ENCODE measurements around the gene ANAPC13.

DNA sequence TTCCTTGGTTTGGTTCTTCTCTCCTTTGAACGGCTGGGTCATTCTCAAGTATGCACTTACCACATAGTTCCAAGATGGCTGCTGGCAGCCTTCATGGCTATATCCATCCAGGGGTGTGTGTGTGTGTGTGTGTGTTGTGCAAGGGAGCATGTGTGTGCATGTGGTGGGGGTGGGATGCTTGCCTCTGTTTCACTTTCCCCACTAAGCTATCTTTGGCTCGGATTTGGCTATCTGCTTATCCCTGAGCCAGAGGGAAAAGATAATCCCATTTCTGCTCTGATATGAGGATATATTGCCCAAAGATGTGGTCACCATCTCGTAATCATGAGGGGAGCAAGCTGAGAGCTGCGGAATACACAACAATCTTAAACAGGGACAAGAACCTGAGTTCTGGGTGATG, 26.2 kb downstream of the ANAPC13 start:
- TF ChIP-seq TCF7 (IDR thresholded peaks at IDR 0.05; ENCODE audit: low read depth): no peak
- TF ChIP-seq CEBPB (IDR thresholded peaks at IDR 0.05; ENCODE audit: borderline replicate concordance, low read depth, low read length): no peak
- TF ChIP-seq MEIS2 (CRISPR knock-in tag; IDR thresholded peaks at IDR 0.05): no peak
- no peak for TF ChIP-seq HCFC1 (IDR thresholded peaks at IDR 0.05; ENCODE audit: low read depth, low read length)
- TF ChIP-seq, protein P1, sequence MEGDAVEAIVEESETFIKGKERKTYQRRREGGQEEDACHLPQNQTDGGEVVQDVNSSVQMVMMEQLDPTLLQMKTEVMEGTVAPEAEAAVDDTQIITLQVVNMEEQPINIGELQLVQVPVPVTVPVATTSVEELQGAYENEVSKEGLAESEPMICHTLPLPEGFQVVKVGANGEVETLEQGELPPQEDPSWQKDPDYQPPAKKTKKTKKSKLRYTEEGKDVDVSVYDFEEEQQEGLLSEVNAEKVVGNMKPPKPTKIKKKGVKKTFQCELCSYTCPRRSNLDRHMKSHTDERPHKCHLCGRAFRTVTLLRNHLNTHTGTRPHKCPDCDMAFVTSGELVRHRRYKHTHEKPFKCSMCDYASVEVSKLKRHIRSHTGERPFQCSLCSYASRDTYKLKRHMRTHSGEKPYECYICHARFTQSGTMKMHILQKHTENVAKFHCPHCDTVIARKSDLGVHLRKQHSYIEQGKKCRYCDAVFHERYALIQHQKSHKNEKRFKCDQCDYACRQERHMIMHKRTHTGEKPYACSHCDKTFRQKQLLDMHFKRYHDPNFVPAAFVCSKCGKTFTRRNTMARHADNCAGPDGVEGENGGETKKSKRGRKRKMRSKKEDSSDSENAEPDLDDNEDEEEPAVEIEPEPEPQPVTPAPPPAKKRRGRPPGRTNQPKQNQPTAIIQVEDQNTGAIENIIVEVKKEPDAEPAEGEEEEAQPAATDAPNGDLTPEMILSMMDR (CRISPR knock-in tag; IDR thresholded peaks at IDR 0.05): no peak
- no peak for TF ChIP-seq FOXJ3 (CRISPR knock-in tag; IDR thresholded peaks at IDR 0.05; ENCODE audit: borderline replicate concordance)
- TF ChIP-seq RXRA (CRISPR knock-in tag; IDR thresholded peaks at IDR 0.05): no peak
- no peak for TF ChIP-seq POLR2AphosphoS5 (IDR thresholded peaks at IDR 0.05; ENCODE audit: low read depth, low read length)
- TF ChIP-seq ZNF274 (CRISPR knock-in tag; IDR thresholded peaks at IDR 0.05): no peak
- TF ChIP-seq, protein P2, sequence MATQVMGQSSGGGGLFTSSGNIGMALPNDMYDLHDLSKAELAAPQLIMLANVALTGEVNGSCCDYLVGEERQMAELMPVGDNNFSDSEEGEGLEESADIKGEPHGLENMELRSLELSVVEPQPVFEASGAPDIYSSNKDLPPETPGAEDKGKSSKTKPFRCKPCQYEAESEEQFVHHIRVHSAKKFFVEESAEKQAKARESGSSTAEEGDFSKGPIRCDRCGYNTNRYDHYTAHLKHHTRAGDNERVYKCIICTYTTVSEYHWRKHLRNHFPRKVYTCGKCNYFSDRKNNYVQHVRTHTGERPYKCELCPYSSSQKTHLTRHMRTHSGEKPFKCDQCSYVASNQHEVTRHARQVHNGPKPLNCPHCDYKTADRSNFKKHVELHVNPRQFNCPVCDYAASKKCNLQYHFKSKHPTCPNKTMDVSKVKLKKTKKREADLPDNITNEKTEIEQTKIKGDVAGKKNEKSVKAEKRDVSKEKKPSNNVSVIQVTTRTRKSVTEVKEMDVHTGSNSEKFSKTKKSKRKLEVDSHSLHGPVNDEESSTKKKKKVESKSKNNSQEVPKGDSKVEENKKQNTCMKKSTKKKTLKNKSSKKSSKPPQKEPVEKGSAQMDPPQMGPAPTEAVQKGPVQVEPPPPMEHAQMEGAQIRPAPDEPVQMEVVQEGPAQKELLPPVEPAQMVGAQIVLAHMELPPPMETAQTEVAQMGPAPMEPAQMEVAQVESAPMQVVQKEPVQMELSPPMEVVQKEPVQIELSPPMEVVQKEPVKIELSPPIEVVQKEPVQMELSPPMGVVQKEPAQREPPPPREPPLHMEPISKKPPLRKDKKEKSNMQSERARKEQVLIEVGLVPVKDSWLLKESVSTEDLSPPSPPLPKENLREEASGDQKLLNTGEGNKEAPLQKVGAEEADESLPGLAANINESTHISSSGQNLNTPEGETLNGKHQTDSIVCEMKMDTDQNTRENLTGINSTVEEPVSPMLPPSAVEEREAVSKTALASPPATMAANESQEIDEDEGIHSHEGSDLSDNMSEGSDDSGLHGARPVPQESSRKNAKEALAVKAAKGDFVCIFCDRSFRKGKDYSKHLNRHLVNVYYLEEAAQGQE (IDR thresholded peaks at IDR 0.05; ENCODE audit: borderline replicate concordance in 1 of 2, low read depth in 1 of 2, low read length in 2 of 2): no peak
- TF ChIP-seq RNF2 (conservative IDR thresholded peaks at IDR 0.05; ENCODE audit: low read depth): no peak
- no peak for TF ChIP-seq SMARCE1 (IDR thresholded peaks at IDR 0.05; ENCODE audit: borderline replicate concordance)

Data from HepG2 (cell line).